ENCODE data around the gene POLR1C. TPM values are rescaled to one million over a fixed set of nuclear protein-coding genes. Genes with fewer than 3 reads are reported as not detected.

Gene POLR1C
- total RNA-seq, 2 experiments from 2014 or later: 46.6 to 47.8 TPM

DNA sequence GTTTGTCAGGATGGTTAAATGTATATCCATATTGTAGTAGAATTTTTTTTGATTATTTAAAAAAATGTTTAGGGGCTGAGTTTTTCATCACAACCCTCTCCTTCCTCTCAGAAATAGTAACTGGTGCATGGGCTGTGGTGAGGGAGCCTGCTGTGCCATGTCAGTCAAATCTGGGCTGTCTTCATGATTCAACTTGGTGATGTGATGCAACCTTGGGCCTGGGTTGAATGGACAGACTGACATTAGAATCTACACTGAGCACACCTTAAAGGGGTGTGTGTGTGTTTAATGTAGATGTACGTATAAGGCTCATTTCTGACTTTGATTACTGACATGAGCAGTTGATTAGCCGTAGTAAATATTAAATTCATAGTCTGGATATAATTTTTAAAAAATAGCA is 35.8 kb upstream of the POLR1C start:
- peaks cover 54% of the 10 kb centered on the region for H3K4me1 Mint-ChIP-seq (ENCODE audit: low read depth)
- CTCF ChIA-PET: interaction anchor here (0.7 to 1.1 kb wide), 2 partner anchors 25 to 207 kb away, joined by 3 read pairs; partner anchors contain the start of gene MRPS18A

DNA sequence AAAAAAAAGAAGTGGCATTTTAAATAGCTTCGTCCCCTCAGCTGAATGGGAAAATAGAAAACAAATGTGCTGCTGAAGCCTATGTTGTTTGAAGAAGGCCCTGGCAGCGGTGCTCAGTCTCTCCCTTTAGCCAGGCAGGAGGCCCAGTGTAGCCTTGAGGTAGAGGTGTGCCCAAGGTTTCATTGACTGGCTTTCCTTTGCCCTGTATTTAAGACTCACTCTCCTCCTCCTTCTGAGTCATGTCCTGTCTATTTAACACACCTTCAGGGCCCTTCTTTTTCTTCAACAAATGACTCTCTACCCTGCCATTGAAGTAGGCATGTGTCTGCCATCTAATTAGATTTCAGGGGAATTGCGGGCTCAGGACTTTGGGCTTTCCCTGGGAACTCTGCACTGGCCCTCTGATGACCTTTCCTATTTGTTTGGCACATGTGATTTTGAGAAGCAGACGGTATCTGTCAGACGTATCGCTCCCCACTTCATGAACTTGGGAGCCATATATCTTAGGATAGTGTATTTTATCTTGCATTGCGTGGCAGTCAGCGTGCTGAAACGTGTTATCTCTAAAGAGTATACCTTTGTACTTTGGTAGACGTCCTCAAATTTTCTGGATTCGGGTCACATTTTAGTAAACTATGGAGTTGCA is 35.2 kb upstream of the POLR1C start:
- Mint-ChIP-seq H3K4me3 (no peak overlapping the region), H3K36me3 (ENCODE audit: low read depth) (peaks cover 21% of the 10 kb centered on the region), H3K9me3 (no peaks in the 10 kb centered on the region), H3K4me1 (ENCODE audit: low read depth) (peaks cover 52% of the 10 kb centered on the region), H3K27me3 (no peaks in the 10 kb centered on the region), H3K27ac (no peak overlapping the region)
- Histone ChIP-seq H3K4me3 (ENCODE audit: low read length) (no peak overlapping the region), H3K27me3 (ENCODE audit: control insufficient read depth in 1 of 2, insufficient read depth in 2 of 2, low read length in 2 of 2) (no peaks in the 10 kb centered on the region), H3K36me3 (ENCODE audit: insufficient read depth, low read length) (peaks cover 6% of the 10 kb centered on the region), H3K27ac (ENCODE audit: low read depth in 1 of 2, low read length in 2 of 2) (no peak overlapping the region), H3K4me1 (ENCODE audit: insufficient read depth, low read length) (peaks cover 31% of the 10 kb centered on the region), H3K9me3 (ENCODE audit: control insufficient read depth in 1 of 2, insufficient read depth in 1 of 2, low read length in 2 of 2) (no peaks in the 10 kb centered on the region)
- TF ChIP-seq, protein P1, sequence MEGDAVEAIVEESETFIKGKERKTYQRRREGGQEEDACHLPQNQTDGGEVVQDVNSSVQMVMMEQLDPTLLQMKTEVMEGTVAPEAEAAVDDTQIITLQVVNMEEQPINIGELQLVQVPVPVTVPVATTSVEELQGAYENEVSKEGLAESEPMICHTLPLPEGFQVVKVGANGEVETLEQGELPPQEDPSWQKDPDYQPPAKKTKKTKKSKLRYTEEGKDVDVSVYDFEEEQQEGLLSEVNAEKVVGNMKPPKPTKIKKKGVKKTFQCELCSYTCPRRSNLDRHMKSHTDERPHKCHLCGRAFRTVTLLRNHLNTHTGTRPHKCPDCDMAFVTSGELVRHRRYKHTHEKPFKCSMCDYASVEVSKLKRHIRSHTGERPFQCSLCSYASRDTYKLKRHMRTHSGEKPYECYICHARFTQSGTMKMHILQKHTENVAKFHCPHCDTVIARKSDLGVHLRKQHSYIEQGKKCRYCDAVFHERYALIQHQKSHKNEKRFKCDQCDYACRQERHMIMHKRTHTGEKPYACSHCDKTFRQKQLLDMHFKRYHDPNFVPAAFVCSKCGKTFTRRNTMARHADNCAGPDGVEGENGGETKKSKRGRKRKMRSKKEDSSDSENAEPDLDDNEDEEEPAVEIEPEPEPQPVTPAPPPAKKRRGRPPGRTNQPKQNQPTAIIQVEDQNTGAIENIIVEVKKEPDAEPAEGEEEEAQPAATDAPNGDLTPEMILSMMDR (IDR thresholded peaks at IDR 0.05): no peak
- POLR2A ChIA-PET: no interaction called here
- ATAC-seq (ENCODE audit: poor library complexity) (no peak), DNase-seq (no peak)
- intact Hi-C loops (cut with DNase I, micrococcal nuclease): no loop called here
- CTCF ChIA-PET: interaction anchor here (0.7 to 1.1 kb wide), 2 partner anchors 25 to 206 kb away, joined by 3 read pairs; partner anchors contain the start of gene MRPS18A

More for the DNA sequence above, 35.8 kb upstream of the POLR1C start:
- TF ChIP-seq, protein P1 (IDR thresholded peaks at IDR 0.05): no peak
- H3K36me3 Mint-ChIP-seq (ENCODE audit: low read depth): peaks cover 21% of the 10 kb centered on the region
- ATAC-seq (ENCODE audit: poor library complexity) (no peak), DNase-seq (no peak)
- intact Hi-C loops (cut with DNase I, micrococcal nuclease): no loop called here
- H3K27me3 Mint-ChIP-seq: no peaks in the 10 kb centered on the region
- POLR2A ChIA-PET: no interaction called here
- H3K9me3 Mint-ChIP-seq: no peaks in the 10 kb centered on the region
- Histone ChIP-seq H3K9me3 (ENCODE audit: control insufficient read depth in 1 of 2, insufficient read depth in 1 of 2, low read length in 2 of 2) (no peaks in the 10 kb centered on the region), H3K27ac (ENCODE audit: low read depth in 1 of 2, low read length in 2 of 2) (no peak overlapping the region), H3K27me3 (ENCODE audit: control insufficient read depth in 1 of 2, insufficient read depth in 2 of 2, low read length in 2 of 2) (no peaks in the 10 kb centered on the region), H3K4me1 (ENCODE audit: insufficient read depth, low read length) (peaks cover 32% of the 10 kb centered on the region), H3K36me3 (ENCODE audit: insufficient read depth, low read length) (peaks cover 4% of the 10 kb centered on the region), H3K4me3 (ENCODE audit: low read length) (no peak overlapping the region)
- H3K4me3 Mint-ChIP-seq: no peak overlapping the region
- H3K27ac Mint-ChIP-seq: no peak overlapping the region

DNA sequence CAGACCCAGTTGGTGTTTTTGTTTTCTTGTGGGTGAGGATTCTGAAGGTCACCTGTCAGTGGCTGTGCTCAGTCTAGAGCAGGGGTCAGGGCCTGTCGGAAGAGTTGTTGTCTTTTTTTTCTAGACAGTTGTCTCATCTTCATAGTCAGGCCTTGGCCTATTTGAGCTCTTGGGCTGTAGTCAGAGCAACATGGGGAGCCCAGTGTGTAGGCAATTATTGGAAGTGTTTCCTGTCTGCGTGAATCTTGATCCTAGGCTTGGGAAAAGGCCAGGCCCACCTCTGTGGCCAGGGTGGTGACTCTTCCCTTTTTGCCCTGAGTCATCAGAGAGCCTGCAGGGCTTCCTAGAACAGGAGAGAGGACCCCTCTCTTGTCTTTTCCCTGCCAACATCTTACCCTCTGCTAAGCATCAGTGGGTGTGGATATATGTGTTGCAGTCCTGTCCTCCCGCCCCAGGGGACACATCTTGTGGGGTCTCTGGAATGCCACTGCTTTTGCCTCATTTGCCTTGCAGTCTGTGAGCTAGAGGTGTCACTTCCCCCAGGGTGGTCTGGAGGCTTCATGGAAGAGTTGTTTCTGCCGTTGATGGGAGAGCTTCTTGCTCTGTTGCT is 28.1 kb upstream of the POLR1C start:
- CTCF ChIA-PET: no interaction called here
- Histone ChIP-seq H3K27me3 (ENCODE audit: control insufficient read depth in 1 of 2, insufficient read depth in 2 of 2, low read length in 2 of 2) (no peaks in the 10 kb centered on the region), H3K36me3 (ENCODE audit: insufficient read depth, low read length) (peaks cover 23% of the 10 kb centered on the region), H3K4me3 (ENCODE audit: low read length) (no peak overlapping the region), H3K4me1 (ENCODE audit: insufficient read depth, low read length) (peaks cover 12% of the 10 kb centered on the region), H3K27ac (ENCODE audit: low read depth in 1 of 2, low read length in 2 of 2) (no peak overlapping the region), H3K9me3 (ENCODE audit: control insufficient read depth in 1 of 2, insufficient read depth in 1 of 2, low read length in 2 of 2) (no peaks in the 10 kb centered on the region)
- intact Hi-C loops (cut with DNase I, micrococcal nuclease): no loop called here
- ATAC-seq (ENCODE audit: poor library complexity) (no peak), DNase-seq (no peak)
- Mint-ChIP-seq H3K4me1 (ENCODE audit: low read depth) (peaks cover 20% of the 10 kb centered on the region), H3K9me3 (no peaks in the 10 kb centered on the region), H3K4me3 (no peak overlapping the region), H3K27me3 (no peaks in the 10 kb centered on the region), H3K27ac (no peak overlapping the region), H3K36me3 (ENCODE audit: low read depth) (peaks cover 26% of the 10 kb centered on the region)
- POLR2A ChIA-PET: no interaction called here
- TF ChIP-seq, protein P1 (IDR thresholded peaks at IDR 0.05): no peak
